Suprapubic skin (tissue), 3 donors: ENCODE measurements around the gene F2.

Experiments
- CTCF ChIP-seq, 2 donors: fragments of 200-600 bp in 1 of 2; fragments of 450-650 bp in 1 of 2; sonication (generic) in 1 of 2; IDR thresholded peaks; one replicate each; pipeline ENCODE4 v1.5.1; 2016 to 2019; ENCODE audit warnings: antibody characterized with exemption in 2 of 2, mild to moderate bottlenecking in 1 of 2, moderate library complexity in 1 of 2
- POLR2A ChIP-seq, 2 donors: fragments of 450-650 bp; IDR thresholded peaks; one replicate each; pipeline ENCODE4 v1.6.1; 2017; ENCODE audit warnings: antibody characterized with exemption in 2 of 2, mild to moderate bottlenecking in 2 of 2, moderate library complexity in 2 of 2

- TF ChIP-seq CTCF (IDR thresholded peaks at IDR 0.05) (no peak), POLR2A (IDR thresholded peaks at IDR 0.05) (no peak)
Observed at GRCh38 chr11:46705070-46705688, 13.8 kb upstream of the F2 start.
